22Rv1 (cell line): ENCODE data around the gene ANP32D.
"Not testable (repeated sequence)": the region's sequence is repeated elsewhere in the genome, so short reads cannot be mapped to it uniquely, and the experiment has no call there.

Experiments
- H3K27ac ChIP-seq: fragments of 450-650 bp; 2 replicates; pipeline ENCODE4 v1.5.1; 2017
- CTCF ChIP-seq: fragments of 450-650 bp; IDR thresholded peaks from 2 replicates; pipeline ENCODE4 v1.5.1; 2017; ENCODE audit warnings: mild to moderate bottlenecking
- ZFX ChIP-seq: fragments of 450-650 bp; IDR thresholded peaks from 2 replicates; pipeline ENCODE4 v1.6.1; 2017; ENCODE audit warnings: antibody characterized with exemption, borderline replicate concordance

Gene ANP32D

GRCh38 chr12:48472259-48472658, at the start of gene ANP32D:
Gene ANP32D (plus strand): TSS chr12:48472559. CDS start chr12:48472665, 106 bp downstream.
- TF ChIP-seq ZFX = no peak
- no peak for TF ChIP-seq CTCF
- H3K27ac ChIP-seq = no peak within 1 kb of the TSS

- H3K27ac ChIP-seq = no peak overlapping the region
- TF ChIP-seq CTCF (no peak), ZFX (no peak)
Observed at GRCh38 chr12:48423171-48423570, 49.2 kb upstream of the ANP32D start.

GRCh38 chr12:48424644-48425043, 47.7 kb upstream of the ANP32D start:
- no peak overlapping the region for H3K27ac ChIP-seq
- TF ChIP-seq ZFX (no peak), CTCF (no peak)

- H3K27ac ChIP-seq = not testable (repeated sequence)
Observed at GRCh38 chr12:48434016-48434415, 38.3 kb upstream of the ANP32D start.

GRCh38 chr12:48441069-48441468, 31.3 kb upstream of the ANP32D start:
- no peak overlapping the region for H3K27ac ChIP-seq
- TF ChIP-seq ZFX (no peak), CTCF (no peak)

GRCh38 chr12:48442179-48442847, 30.0 kb upstream of the ANP32D start:
- TF ChIP-seq CTCF (peak; percentile 27; the same call in 1 of the 2 replicates), ZFX (no peak)
- no peak overlapping the region for H3K27ac ChIP-seq

- TF ChIP-seq ZFX = no peak
- no peak overlapping the region for H3K27ac ChIP-seq
Observed at GRCh38 chr12:48445538-48445937, 26.8 kb upstream of the ANP32D start.

- no peak overlapping the region for H3K27ac ChIP-seq
- TF ChIP-seq ZFX = no peak
- no peak for TF ChIP-seq CTCF
Observed at GRCh38 chr12:48446161-48446776, 26.1 kb upstream of the ANP32D start.
